Endothelial cell of umbilical vein (primary cell): ENCODE data around the gene MRGPRD. TPM values are rescaled to one million over a fixed set of nuclear protein-coding genes. Genes with fewer than 3 reads are reported as not detected.

Source experiments
- BruUV-seq: library from RNA; stranded (reverse); fragments of 400-500 nt; replicated peaks from 2 replicates; lab custom pipeline; 2021; lab: Mats Ljungman, UMichigan
- CTCF ChIA-PET: fragments of 300-600, 350-600 bp; sonication (Branson Sonifier 250); formaldehyde crosslinking; loops from one replicate; lab custom pipeline; 2021; ENCODE audit warnings: antibody characterized with exemption, inconsistent platforms; lab: Charles Lee
- POLR2A ChIA-PET: fragments of 300-600, 350-600 bp; sonication (Branson Sonifier 250); formaldehyde crosslinking; loops from one replicate; lab custom pipeline; 2021; ENCODE audit warnings: antibody characterized with exemption, inconsistent platforms; lab: Charles Lee
- DNase-seq: peaks from one replicate; pipeline ENCODE4 v3.0.0-alpha.2; 2011; ENCODE audit warnings: low read depth, low spot score
- FAIRE-seq: peaks from 2 replicates; lab custom pipeline; 2011; peaks lifted over from hg19 to GRCh38; lab: Jason Lieb, UNC
- H2AFZ ChIP-seq: 2 replicates; pipeline ENCODE4 v1.6.0; 2012; ENCODE audit warnings: low read depth, low read length, control low read depth, inconsistent platforms
- H3K27ac ChIP-seq: 2 replicates; pipeline ENCODE4 v1.5.1; 2011; ENCODE audit warnings: low read depth, mild to moderate bottlenecking, control low read depth, low read length, moderate library complexity; ENCODE audit not compliant: insufficient read depth
- H3K27me3 ChIP-seq, 2 experiments: 2 replicates each; pipeline versions ENCODE4 v1.6.0 to v1.6.1; 2011; ENCODE audit warnings: low read length in 2 of 2, mixed read lengths in 1 of 2; ENCODE audit not compliant: control insufficient read depth in 2 of 2, insufficient read depth in 2 of 2
- H3K36me3 ChIP-seq, 2 experiments: 2 replicates in 1 of 2; 3 replicates in 1 of 2; pipeline ENCODE4 v1.5.1; 2011; ENCODE audit warnings: low read length in 2 of 2, mild to moderate bottlenecking in 1 of 2, moderate library complexity in 1 of 2; ENCODE audit not compliant: control insufficient read depth in 2 of 2, insufficient read depth in 2 of 2; ENCODE audit errors: extremely low read depth in 1 of 2
- H3K4me1 ChIP-seq: 3 replicates; pipeline ENCODE4 v1.5.1; 2011; ENCODE audit warnings: mild to moderate bottlenecking, low read length; ENCODE audit not compliant: control insufficient read depth, insufficient read depth; ENCODE audit errors: extremely low read depth
- H3K4me2 ChIP-seq: 2 replicates; pipeline ENCODE4 v1.6.1; 2011; ENCODE audit warnings: low read length, control low read depth, mixed read lengths; ENCODE audit not compliant: insufficient read depth
- H3K4me3 ChIP-seq, 3 experiments: fragments of 200-600 bp in 1 of 3; sonication (generic), shearing (Covaris generic) in 1 of 3; replicated peaks in 1 of 3; 2 replicates each; pipeline ENCODE4 v1.5.1; 2011 to 2016; ENCODE audit warnings: control low read depth in 3 of 3, low read length in 3 of 3, mild to moderate bottlenecking in 2 of 3, inconsistent platforms in 1 of 3, low read depth in 1 of 3, moderate library complexity in 1 of 3; ENCODE audit not compliant: insufficient read depth in 1 of 3
- H3K79me2 ChIP-seq: 2 replicates; pipeline ENCODE4 v1.6.0; 2012; ENCODE audit warnings: low read length, inconsistent platforms; ENCODE audit not compliant: control insufficient read depth, insufficient read depth
- H3K9ac ChIP-seq: replicated peaks from 2 replicates; pipeline ENCODE3; 2011; ENCODE audit warnings: low read length, control low read depth; ENCODE audit not compliant: insufficient read depth; ENCODE audit errors: extremely low read depth
- H3K9me1 ChIP-seq: replicated peaks from 3 replicates; pipeline ENCODE4 v1.6.0; 2011; ENCODE audit warnings: mild to moderate bottlenecking, low read length; ENCODE audit not compliant: control insufficient read depth, insufficient read depth; ENCODE audit errors: extremely low read depth
- H3K9me3 ChIP-seq: replicated peaks from 2 replicates; pipeline ENCODE4 v1.5.1; 2012; ENCODE audit warnings: low read length, inconsistent platforms; ENCODE audit not compliant: control insufficient read depth, insufficient read depth
- H4K20me1 ChIP-seq: replicated peaks from 2 replicates; pipeline ENCODE3; 2011; ENCODE audit warnings: mild to moderate bottlenecking, low read length; ENCODE audit not compliant: control insufficient read depth, insufficient read depth; ENCODE audit errors: extremely low read depth
- CTCF ChIP-seq, 2 donors: IDR thresholded peaks; 1 replicate in 1 of 2; 2 replicates in 1 of 2; pipeline ENCODE4 v1.5.1; 2011; ENCODE audit warnings: low read length in 2 of 2, mild to moderate bottlenecking in 2 of 2, moderate library complexity in 2 of 2, control low read depth in 1 of 2, inconsistent platforms in 1 of 2, low read depth in 1 of 2; ENCODE audit not compliant: insufficient read depth in 1 of 2; ENCODE audit errors: extremely low read depth in 1 of 2
- EZH2 ChIP-seq: IDR thresholded peaks from 2 replicates; pipeline ENCODE4 v1.6.1; 2012; ENCODE audit warnings: borderline replicate concordance, low read depth, mild to moderate bottlenecking, moderate library complexity, low read length, inconsistent platforms; ENCODE audit not compliant: severe bottlenecking
- FOS ChIP-seq: IDR thresholded peaks from 2 replicates; pipeline ENCODE4 v1.6.1; 2011; ENCODE audit warnings: mild to moderate bottlenecking, low read length, moderate library complexity, borderline replicate concordance; ENCODE audit not compliant: insufficient read depth
- GATA2 ChIP-seq: IDR thresholded peaks from 2 replicates; pipeline ENCODE4 v1.7.0; 2011; ENCODE audit warnings: low read depth, mild to moderate bottlenecking, moderate library complexity, mixed read lengths, low read length; ENCODE audit not compliant: insufficient read length, insufficient read depth
- JUN ChIP-seq: IDR thresholded peaks from 2 replicates; pipeline ENCODE4 v1.6.1; 2011; ENCODE audit warnings: borderline replicate concordance, low read depth; ENCODE audit not compliant: insufficient read length, insufficient read depth
- MAX ChIP-seq: IDR thresholded peaks from 2 replicates; pipeline ENCODE4 v1.6.1; 2011; ENCODE audit not compliant: insufficient read depth, insufficient read length
- MYC ChIP-seq: IDR thresholded peaks from one replicate; pipeline ENCODE4 v1.6.1; 2011; ENCODE audit warnings: mild to moderate bottlenecking, low read depth, low read length
- POLR2A ChIP-seq: IDR thresholded peaks from 2 replicates; pipeline ENCODE4 v1.6.1; 2012; ENCODE audit warnings: low read depth, mild to moderate bottlenecking, control low read depth, low read length
- POLR2AphosphoS5 ChIP-seq: IDR thresholded peaks from 2 replicates; pipeline ENCODE4 v1.6.1; 2012; ENCODE audit warnings: low read depth, mild to moderate bottlenecking, control low read depth, low read length, moderate library complexity; ENCODE audit not compliant: insufficient read depth
- dilution Hi-C: fragments of 300-500 bp; cut with MboI; formaldehyde crosslinking; loops from one replicate; pipeline ENCODE4 v1.15.0; 2019; ENCODE audit warnings: low sequenced_read_pairs; ENCODE audit not compliant: extremely low pct_ligation_motif_present
- intact Hi-C: fragments of 100-400 bp; cut with micrococcal nuclease; formaldehyde crosslinking; loops from one replicate; pipeline ENCODE4 v1.10.0; 2022
- polyA plus RNA-seq, 4 experiments: library from polyadenylated mRNA; depleted of rRNA in 3 of 4; stranded (reverse) in 3 of 4; unstranded in 1 of 4; fragments of >200 nt; gene quantifications; 2 replicates each; pipeline versions ENCODE4 v1.2.1 to v1.2.3, GENCODE V29; 2011 to 2012; ENCODE audit warnings: missing spikeins in 1 of 4
- total RNA-seq: library from RNA; stranded (reverse); gene quantifications from 2 replicates; pipeline ENCODE4 v1.2.3, GENCODE V29; 2021

Gene MRGPRD
- total and polyA plus RNA-seq, 2 donors (not counting 3 experiments of a cell fraction or from before 2014, with no cell fraction given), result not detected

- Histone ChIP-seq H2AFZ (no peak overlapping the region), H3K4me1 (no peaks in the 10 kb centered on the region), H3K4me3 (no peak overlapping the region), H3K9me1 (no peaks in the 10 kb centered on the region), H3K9ac (no peak overlapping the region), H3K9me3 (no peaks in the 10 kb centered on the region), H3K4me2 (no peak overlapping the region), H3K36me3 (no peaks in the 10 kb centered on the region), H3K27me3 (peaks cover 6 to 11% of the 10 kb centered on the region in 2 experiments), H4K20me1 (no peaks in the 10 kb centered on the region), H3K79me2 (no peaks in the 10 kb centered on the region), H3K27ac (no peak overlapping the region)
- POLR2A ChIA-PET, result no interaction called here
- CTCF ChIA-PET, result no interaction called here
- dilution Hi-C loops, result no loop called here
- no peak for FAIRE-seq
- no TSS peak for BruUV-seq
- DNase-seq, result no peak
- TF ChIP-seq JUN (no peak), POLR2A (no peak), EZH2 (no peak), CTCF (IDR thresholded peaks at IDR 0.05; ENCODE audit: extremely low read depth in 1 of 2, insufficient read depth in 1 of 2, low read depth in 1 of 2, low read length in 2 of 2) (no peak), MAX (no peak), POLR2AphosphoS5 (no peak), MYC (no peak), GATA2 (no peak), FOS (no peak)
- intact Hi-C loops, result no loop called here
These were observed 38.1 kb upstream of the MRGPRD start for GRCh38 chr11:69018924-69019323.
